T-cell (primary cell): ENCODE measurements around the gene MCM8. TPM values are rescaled to one million over a fixed set of nuclear protein-coding genes. Genes with fewer than 3 reads are reported as not detected.
A peak's percentile ranks its signal among the peaks of the same experiment; 100 is the strongest.

ENCODE experiments used
- ATAC-seq, 4 experiments: fragments of 200-7000 bp in 3 of 4; fragments of 150-1000 bp in 1 of 4; cut with Tn5 transposase; replicated peaks in 1 of 4; 1 replicate in 3 of 4; 2 replicates in 1 of 4; pipeline ENCODE4 v1.10.0; 2021; ENCODE audit warnings: moderate library complexity in 3 of 4, mild to moderate bottlenecking in 2 of 4, moderate number of reproducible peaks in 1 of 4
- CTCF ChIA-PET, 2 donors: fragments of 300-600 bp; sonication (Branson Sonifier 250); formaldehyde crosslinking; loops; one replicate each; lab custom pipeline; 2022; ENCODE audit warnings: antibody characterized with exemption in 2 of 2; lab: Charles Lee
- POLR2A ChIA-PET, 2 donors: fragments of 300-600 bp; sonication (Branson Sonifier 250); formaldehyde crosslinking; loops; one replicate each; lab custom pipeline; 2022; ENCODE audit warnings: antibody characterized with exemption in 2 of 2; lab: Charles Lee
- DNase-seq, 35 experiments: peaks; one replicate each; pipeline versions ENCODE4 v3.0.0 to v3.0.0-alpha.2; 2013 to 2023
- H3K27ac ChIP-seq: one replicate; pipeline ENCODE4 v1.5.1; 2013; ENCODE audit warnings: low read length
- H3K27me3 ChIP-seq, 2 experiments: replicated peaks in 1 of 2; 1 replicate in 1 of 2; 2 replicates in 1 of 2; pipeline versions ENCODE4 v1.6.1 to v1.7.0; 2013; ENCODE audit warnings: low read length in 1 of 2, mixed read lengths in 1 of 2; ENCODE audit not compliant: control insufficient read depth in 2 of 2, insufficient read depth in 2 of 2; ENCODE audit errors: extremely low read depth in 1 of 2
- H3K36me3 ChIP-seq, 2 donors: 1 replicate in 1 of 2; 2 replicates in 1 of 2; pipeline versions ENCODE4 v1.6.1 to v1.7.0; 2013; ENCODE audit warnings: low read length in 1 of 2; ENCODE audit not compliant: control insufficient read depth in 2 of 2, insufficient read depth in 1 of 2; ENCODE audit errors: extremely low read depth in 1 of 2
- H3K4me1 ChIP-seq, 2 experiments: 1 replicate in 1 of 2; 2 replicates in 1 of 2; pipeline versions ENCODE4 v1.6.1 to v1.7.0; 2013; ENCODE audit warnings: low read length in 2 of 2, mixed read lengths in 1 of 2; ENCODE audit not compliant: insufficient read depth in 2 of 2, control insufficient read depth in 1 of 2; ENCODE audit errors: extremely low read depth in 1 of 2
- H3K4me3 ChIP-seq, 2 donors: 1 replicate in 1 of 2; 2 replicates in 1 of 2; pipeline versions ENCODE4 v1.5.1 to v1.7.0; 2013; ENCODE audit warnings: mild to moderate bottlenecking in 2 of 2, low read length in 1 of 2, moderate library complexity in 1 of 2; ENCODE audit not compliant: control insufficient read depth in 1 of 2; ENCODE audit errors: extremely low read depth in 1 of 2
- H3K9me3 ChIP-seq: 2 replicates; pipeline ENCODE4 v1.7.0; 2013
- H3K27ac Mint-ChIP-seq, 2 donors: one replicate each; pipeline ENCODE4 v1.8.0; 2020 to 2021; ENCODE audit warnings: mild to moderate bottlenecking in 2 of 2, mixed read lengths in 2 of 2
- H3K27me3 Mint-ChIP-seq, 2 donors: one replicate each; pipeline ENCODE4 v1.8.0; 2021 to 2022; ENCODE audit warnings: mixed read lengths in 2 of 2
- H3K36me3 Mint-ChIP-seq: one replicate; pipeline ENCODE4 v1.8.0; 2021; ENCODE audit warnings: mixed read lengths
- H3K4me1 Mint-ChIP-seq, 3 donors: one replicate each; pipeline ENCODE4 v1.8.0; 2020 to 2022; ENCODE audit warnings: mixed read lengths in 3 of 3, mild to moderate bottlenecking in 1 of 3
- H3K4me3 Mint-ChIP-seq, 3 donors: one replicate each; pipeline ENCODE4 v1.8.0; 2020 to 2022; ENCODE audit warnings: mild to moderate bottlenecking in 3 of 3, mixed read lengths in 3 of 3, moderate library complexity in 3 of 3
- H3K9me3 Mint-ChIP-seq, 3 donors: one replicate each; pipeline ENCODE4 v1.8.0; 2020 to 2022; ENCODE audit warnings: mixed read lengths in 3 of 3
- WGBS: methylation state at CpG from one replicate; pipeline ENCODE4 v1.1.5; 2013; ENCODE audit warnings: missing lambda C conversion rate; ENCODE audit not compliant: insufficient coverage; 5-methylcytosine and 5-hydroxymethylcytosine counted together
- total RNA-seq, 35 experiments: library from RNA in 6 of 35; stranded (reverse) in 6 of 35; fragments of 120-200 nt in 1 of 35; gene quantifications; one replicate each; pipeline versions ENCODE4 v1.2.1 to v1.2.4 and lab custom pipeline; 2013 to 2026

Gene MCM8
- 1 to 10 TPM; 4.4 to 8.3 (median 7.3) TPM for total RNA-seq
- total RNA-seq (2013), result 11.8 TPM
- 2.6 to 37.4 (median 7.3) reads per million in 29 experiments for total RNA-seq (lab: John Stamatoyannopoulos, UW)

DNA sequence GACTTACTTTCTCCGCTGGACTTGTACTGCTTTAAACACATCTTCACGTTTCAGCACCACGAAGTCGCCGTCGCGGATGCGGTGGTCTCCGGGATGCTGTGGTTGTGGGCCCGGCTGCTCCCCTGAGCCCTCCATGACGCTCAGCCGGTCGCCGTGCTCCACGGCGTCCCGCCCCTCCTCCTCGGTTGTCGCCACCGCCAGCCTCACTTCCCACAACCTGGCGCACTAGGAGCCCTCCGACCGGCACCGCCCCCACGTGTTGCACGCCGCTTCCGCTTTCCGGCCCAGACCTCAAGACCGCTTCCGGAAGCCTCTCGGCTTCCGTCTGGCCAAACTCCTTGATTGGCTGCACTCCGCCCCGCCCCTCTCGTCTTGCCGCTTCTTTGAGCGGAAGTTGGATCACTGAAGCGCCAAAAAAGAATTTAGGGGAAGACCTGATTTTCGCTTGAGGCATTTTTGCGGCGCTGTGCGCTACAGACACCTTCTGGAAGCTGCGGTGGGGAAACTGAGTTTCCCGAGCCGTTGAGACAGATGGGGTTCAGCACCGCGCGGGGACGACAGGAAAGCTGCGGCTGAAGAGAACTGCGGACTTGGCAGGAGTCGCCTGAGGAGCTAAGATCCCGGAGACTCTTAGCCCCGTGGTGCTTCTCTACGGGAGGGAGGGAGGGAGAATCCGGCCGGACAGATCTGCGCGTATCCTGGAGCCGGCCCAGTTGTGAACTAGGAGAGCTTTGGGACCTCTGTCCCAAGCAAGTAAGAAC, at the start of gene MCM8, which contains the start of gene TRMT6:
TSS of gene MCM8 (plus strand) at position 382 of the 761 bp plus-strand sequence. CDS start 1,364 bp downstream, outside the sequence.
TSS of gene TRMT6 (minus strand) at position 263 of the 761 bp plus-strand sequence. CDS start at position 135, 128 bp downstream.
- H3K27me3 ChIP-seq, result no peaks in the 10 kb centered on the region
- POLR2A ChIA-PET, result interaction anchor here (0.6 to 0.9 kb wide), 4 partner anchors 13 to 236 kb away, joined by 3 to 4 read pairs (median 3); no protein-coding TSS in a partner anchor
- peaks cover 16 to 24% of the 10 kb centered on the region in 2 experiments for H3K4me1 ChIP-seq
- no peaks in the 10 kb centered on the region for H3K9me3 ChIP-seq
- no peaks in the 10 kb centered on the region for H3K27me3 Mint-ChIP-seq
- DNase-seq (peak; percentile 85 to 98 (median 96)), ATAC-seq (peak; percentile 98 to 99 (median 98))
- H3K36me3 Mint-ChIP-seq, result peaks cover 21% of the 10 kb centered on the region
- CTCF ChIA-PET, result interaction anchor here (0.6 to 1.2 kb wide), 4 partner anchors 51 to 422 kb away, joined by 3 to 5 read pairs (median 3); no protein-coding TSS in a partner anchor
- peak within 1 kb of the TSS; percentile 39 for H3K27ac ChIP-seq
- H3K9me3 Mint-ChIP-seq, result no peaks in the 10 kb centered on the region
- H3K27ac Mint-ChIP-seq, result peak within 1 kb of the TSS; percentile 89 to 96
- H3K4me3 Mint-ChIP-seq, result peak within 1 kb of the TSS; percentile 90 to 97 (median 97)
- peak within 1 kb of the TSS; percentile 59 to 93 for H3K4me3 ChIP-seq
- under 1% methylated on average over 44 of the region's 61 CpGs for WGBS
- H3K36me3 ChIP-seq, result peaks cover 5 to 35% of the 10 kb centered on the region in 2 donors
- H3K4me1 Mint-ChIP-seq, result peaks cover 29 to 47% (median 44%) of the 10 kb centered on the region in 3 donors

GRCh38 chr20:5900908-5901307, 49.5 kb upstream of the MCM8 start:
- Histone ChIP-seq H3K36me3 (no peaks in the 10 kb centered on the region), H3K27ac (no peak overlapping the region), H3K9me3 (no peaks in the 10 kb centered on the region), H3K4me3 (no peak overlapping the region), H3K27me3 (peaks cover 3 to 5% of the 10 kb centered on the region in 2 experiments), H3K4me1 (no peaks in the 10 kb centered on the region)
- peaks cover 0 to 6% (median 0%) of the 10 kb centered on the region in 3 donors for H3K9me3 Mint-ChIP-seq
- no peaks in the 10 kb centered on the region for H3K36me3 Mint-ChIP-seq
- no peaks in the 10 kb centered on the region for H3K4me1 Mint-ChIP-seq
- DNase-seq (no peak), ATAC-seq (no peak)
- ChIA-PET POLR2A (no interaction called here), CTCF (no interaction called here)
- H3K27ac Mint-ChIP-seq, result no peak overlapping the region
- WGBS, result no CpG with 5 or more reads among the region's 1 CpG
- H3K4me3 Mint-ChIP-seq, result no peak overlapping the region
- H3K27me3 Mint-ChIP-seq, result peaks cover 31 to 36% of the 10 kb centered on the region in 2 donors

GRCh38 chr20:5908981-5909380, 41.5 kb upstream of the MCM8 start:
- H3K9me3 Mint-ChIP-seq, result no peaks in the 10 kb centered on the region
- H3K4me1 Mint-ChIP-seq, result peaks cover 7 to 16% (median 14%) of the 10 kb centered on the region in 3 donors
- H3K9me3 ChIP-seq, result peaks cover 2% of the 10 kb centered on the region
- no peak overlapping the region for H3K4me3 ChIP-seq
- peaks cover 3 to 35% of the 10 kb centered on the region in 2 experiments for H3K27me3 ChIP-seq
- H3K36me3 Mint-ChIP-seq, result no peaks in the 10 kb centered on the region
- H3K4me1 ChIP-seq, result peaks cover 5 to 10% of the 10 kb centered on the region in 2 experiments
- no peak overlapping the region for H3K27ac Mint-ChIP-seq
- H3K27me3 Mint-ChIP-seq, result peaks cover 55 to 78% of the 10 kb centered on the region in 2 donors
- CTCF ChIA-PET, result no interaction called here
- WGBS, result no CpG with 5 or more reads among the region's 2 CpGs
- POLR2A ChIA-PET, result interaction anchor here in 1 of 2 donors (0.7 kb wide), 1 partner anchor 18 kb away, joined by 5 read pairs; no protein-coding TSS in a partner anchor
- H3K27ac ChIP-seq, result no peak overlapping the region
- no peak for ATAC-seq
- DNase-seq, result no peak
- no peaks in the 10 kb centered on the region for H3K36me3 ChIP-seq
- no peak overlapping the region for H3K4me3 Mint-ChIP-seq

- Mint-ChIP-seq H3K9me3 (no peaks in the 10 kb centered on the region), H3K4me3 (peak overlapping the region in 1 of 3 donors; percentile 73), H3K36me3 (no peaks in the 10 kb centered on the region), H3K4me1 (peaks cover 7 to 16% (median 14%) of the 10 kb centered on the region in 3 donors), H3K27ac (no peak overlapping the region), H3K27me3 (peaks cover 53 to 73% of the 10 kb centered on the region in 2 donors)
- WGBS, result 66% methylated on average over 3 of the region's 6 CpGs
- POLR2A ChIA-PET, result no interaction called here
- peaks cover 6 to 32% of the 10 kb centered on the region in 2 experiments for H3K27me3 ChIP-seq
- peaks cover 5 to 10% of the 10 kb centered on the region in 2 experiments for H3K4me1 ChIP-seq
- ATAC-seq (no peak), DNase-seq (no peak)
- H3K9me3 ChIP-seq, result peaks cover 2% of the 10 kb centered on the region
- H3K4me3 ChIP-seq, result no peak overlapping the region
- no peaks in the 10 kb centered on the region for H3K36me3 ChIP-seq
- H3K27ac ChIP-seq, result no peak overlapping the region
- CTCF ChIA-PET, result no interaction called here
These were observed 40.3 kb upstream of the MCM8 start for GRCh38 chr20:5910186-5910585.

DNA sequence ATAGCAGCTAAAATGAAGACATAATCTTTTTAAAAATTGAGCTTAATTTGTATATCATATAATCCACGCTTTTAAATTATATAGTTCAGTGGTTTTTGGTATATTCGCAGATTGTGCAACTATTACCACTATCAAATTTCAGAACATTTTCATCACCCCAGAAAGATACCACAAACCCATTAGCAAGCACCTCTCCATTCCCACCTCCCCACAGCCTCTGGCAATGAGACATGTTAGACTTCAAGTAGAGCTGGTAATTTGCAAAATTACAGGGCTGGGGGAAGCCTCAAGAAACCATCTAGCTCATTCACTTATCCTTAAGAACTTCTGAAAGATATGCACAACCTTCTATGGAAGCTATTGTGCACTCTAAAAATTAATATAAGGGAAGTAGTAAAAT, 37.3 kb upstream of the MCM8 start:
- Histone ChIP-seq H3K4me1 (peaks cover 5 to 10% of the 10 kb centered on the region in 2 experiments), H3K27ac (no peak overlapping the region), H3K36me3 (no peaks in the 10 kb centered on the region), H3K27me3 (peaks cover 5 to 26% of the 10 kb centered on the region in 2 experiments), H3K9me3 (no peaks in the 10 kb centered on the region), H3K4me3 (no peak overlapping the region)
- H3K27me3 Mint-ChIP-seq, result peaks cover 46 to 54% of the 10 kb centered on the region in 2 donors
- H3K36me3 Mint-ChIP-seq, result no peaks in the 10 kb centered on the region
- no peak overlapping the region for H3K27ac Mint-ChIP-seq
- CTCF ChIA-PET, result interaction anchor here (0.5 to 1.4 kb wide), 3 partner anchors 124 to 311 kb away, joined by 3 to 11 read pairs (median 5); no protein-coding TSS in a partner anchor
- ATAC-seq (no peak), DNase-seq (no peak)
- no peaks in the 10 kb centered on the region for H3K9me3 Mint-ChIP-seq
- H3K4me3 Mint-ChIP-seq, result no peak overlapping the region
- peaks cover 7 to 16% (median 14%) of the 10 kb centered on the region in 3 donors for H3K4me1 Mint-ChIP-seq
- no CpG with 5 or more reads among the region's 2 CpGs for WGBS
- POLR2A ChIA-PET, result interaction anchor here in 1 of 2 donors (0.7 kb wide), 2 partner anchors 8 to 94 kb away, joined by 6 to 12 read pairs; no protein-coding TSS in a partner anchor

DNA sequence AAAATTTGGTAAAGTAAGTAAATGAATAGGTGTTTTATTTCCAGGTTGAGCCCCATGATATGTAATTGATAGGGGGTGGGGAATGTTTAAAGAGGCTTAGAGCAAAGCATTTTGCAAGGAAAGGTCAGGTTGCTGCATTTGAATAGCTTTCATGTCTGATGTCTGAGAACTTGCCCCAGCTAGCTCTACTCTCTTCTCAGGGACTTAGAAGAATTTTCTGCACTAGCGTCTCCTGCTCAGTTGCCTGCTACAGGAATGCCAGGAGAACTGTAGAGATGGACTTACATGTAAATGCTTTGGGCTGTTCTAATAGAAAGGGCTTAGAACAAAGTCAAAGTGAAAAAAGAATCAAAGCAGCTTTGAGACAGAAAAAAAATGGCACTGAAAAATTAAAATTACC, 35.6 kb upstream of the MCM8 start:
- H3K27me3 Mint-ChIP-seq, result peaks cover 37 to 40% of the 10 kb centered on the region in 2 donors
- DNase-seq (no peak), ATAC-seq (no peak)
- H3K9me3 ChIP-seq, result no peaks in the 10 kb centered on the region
- H3K36me3 ChIP-seq, result no peaks in the 10 kb centered on the region
- peaks cover 5 to 16% of the 10 kb centered on the region in 2 experiments for H3K4me1 ChIP-seq
- CTCF ChIA-PET, result no interaction called here
- POLR2A ChIA-PET, result no interaction called here
- H3K27ac ChIP-seq, result no peak overlapping the region
- no peaks in the 10 kb centered on the region for H3K36me3 Mint-ChIP-seq
- no peak overlapping the region for H3K27ac Mint-ChIP-seq
- H3K4me3 ChIP-seq, result no peak overlapping the region
- no CpG with 5 or more reads among the region's 1 CpG for WGBS
- H3K27me3 ChIP-seq, result peaks cover 5 to 17% of the 10 kb centered on the region in 2 experiments
- no peak overlapping the region for H3K4me3 Mint-ChIP-seq
- peaks cover 14 to 27% (median 19%) of the 10 kb centered on the region in 3 donors for H3K4me1 Mint-ChIP-seq
- H3K9me3 Mint-ChIP-seq, result no peaks in the 10 kb centered on the region
